HepG2 (cell line): ENCODE data around the gene MICALL2.

Experiments
- EP300 ChIP-seq, 3 experiments: sonication (generic) in 1 of 3; formaldehyde crosslinking in 1 of 3; IDR thresholded peaks; 2 replicates each; pipeline versions ENCODE4 v1.5.1 to v1.6.1; 2011 to 2020; ENCODE audit warnings: low read depth in 2 of 3, low read length in 2 of 3, borderline replicate concordance in 1 of 3, improper control_type of control experiment in 1 of 3, mild to moderate bottlenecking in 1 of 3, missing genetic modification reagents in 1 of 3, moderate library complexity in 1 of 3
- EZH2 ChIP-seq: conservative IDR thresholded peaks from 2 replicates; pipeline ENCODE4 v1.6.1; 2012; ENCODE audit warnings: mild to moderate bottlenecking, low read depth, low read length, moderate library complexity
- FOSL2 ChIP-seq: sonication (generic); formaldehyde crosslinking; IDR thresholded peaks from 2 replicates; pipeline ENCODE4 v1.4.0; 2020; ENCODE audit warnings: missing genetic modification reagents
- FOXC1 ChIP-seq: sonication (generic); formaldehyde crosslinking; IDR thresholded peaks from 2 replicates; pipeline ENCODE4 v1.8.0; 2022; ENCODE audit warnings: mild to moderate bottlenecking, missing genetic modification reagents, borderline replicate concordance
- NR1H2 ChIP-seq: sonication (generic); formaldehyde crosslinking; IDR thresholded peaks from 2 replicates; pipeline ENCODE4 v1.8.1; 2022; ENCODE audit warnings: low read depth, missing genetic modification reagents, borderline replicate concordance
- POLR2AphosphoS5 ChIP-seq: IDR thresholded peaks from 2 replicates; pipeline ENCODE4 v1.6.1; 2012; ENCODE audit warnings: low read depth, low read length
- STAT6 ChIP-seq: sonication (generic); formaldehyde crosslinking; IDR thresholded peaks from 2 replicates; pipeline ENCODE4 v1.4.0; 2020; ENCODE audit warnings: missing genetic modification reagents, mild to moderate bottlenecking, borderline replicate concordance
- ZBTB1 ChIP-seq: sonication (generic); formaldehyde crosslinking; IDR thresholded peaks from 2 replicates; pipeline ENCODE4 v1.4.0; 2020; ENCODE audit warnings: missing genetic modification reagents, borderline replicate concordance
- ZBTB2 ChIP-seq: sonication (generic); formaldehyde crosslinking; IDR thresholded peaks from 2 replicates; pipeline ENCODE4 v1.8.0; 2022; ENCODE audit warnings: low read depth, missing genetic modification reagents
- ZBTB7A ChIP-seq: sonication (generic); formaldehyde crosslinking; IDR thresholded peaks from 2 replicates; pipeline ENCODE4 v1.8.0; 2022; ENCODE audit warnings: mild to moderate bottlenecking, missing genetic modification reagents
- ZFP90 ChIP-seq: sonication (generic); formaldehyde crosslinking; IDR thresholded peaks from 2 replicates; pipeline ENCODE4 v1.8.0; 2022; ENCODE audit warnings: missing genetic modification reagents, mild to moderate bottlenecking, inconsistent platforms, borderline replicate concordance

- TF ChIP-seq FOSL2 (no peak), FOXC1 (CRISPR knock-in tag) (no peak), POLR2AphosphoS5 (no peak), EP300 (IDR thresholded peaks at IDR 0.05; ENCODE audit: low read depth in 2 of 2, low read length in 2 of 2) (no peak), EP300 (CRISPR knock-in tag; IDR thresholded peaks at IDR 0.05; ENCODE audit: borderline replicate concordance) (no peak), EZH2 (no peak), ZBTB1 (CRISPR knock-in tag) (no peak), STAT6 (CRISPR knock-in tag) (no peak), ZBTB7A (CRISPR knock-in tag) (no peak), ZBTB2 (CRISPR knock-in tag) (no peak), NR1H2 (no peak), ZFP90 (CRISPR knock-in tag) (no peak)
Observed at GRCh38 chr7:1468203-1468602, 8.9 kb upstream of the MICALL2 start.
